ENCODE results near the gene GRAP.
"Not testable (repeated sequence)": the region's sequence is repeated elsewhere in the genome, so short reads cannot be mapped to it uniquely, and the experiment has no call there.

DNA sequence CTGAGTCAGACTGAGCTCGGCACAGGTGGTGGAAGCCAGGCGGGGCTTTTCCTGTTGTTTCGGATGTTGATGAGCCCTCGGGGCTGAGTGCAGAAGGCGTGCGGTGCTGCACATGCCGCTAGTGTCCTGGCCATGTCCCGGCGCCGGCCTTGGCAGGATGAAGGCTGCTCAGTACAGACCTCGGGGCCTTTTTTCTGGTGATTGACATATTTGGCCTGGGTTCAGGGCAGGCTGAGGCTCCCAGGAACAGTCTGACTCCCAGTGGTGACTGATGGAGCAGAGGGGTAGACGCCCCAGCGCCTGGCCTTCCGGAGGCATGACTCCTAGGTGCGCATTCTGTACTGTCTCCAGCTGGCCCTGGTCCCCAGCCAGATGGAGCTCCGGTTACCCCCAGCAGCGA is 8.8 kb downstream of the GRAP start:
- not testable (repeated sequence) for TF ChIP-seq POLR2A (IDR thresholded peaks at IDR 0.05; ENCODE audit: low read depth, low read length); JUN (IDR thresholded peaks at IDR 0.05; ENCODE audit: borderline replicate concordance, insufficient read depth, insufficient read length, low read depth); EZH2 (IDR thresholded peaks at IDR 0.05; ENCODE audit: borderline replicate concordance, low read depth, low read length, severe bottlenecking); POLR2AphosphoS5 (IDR thresholded peaks at IDR 0.05; ENCODE audit: insufficient read depth, low read depth, low read length); FOS (IDR thresholded peaks at IDR 0.05; ENCODE audit: borderline replicate concordance, insufficient read depth, low read length); MYC (IDR thresholded peaks at IDR 0.05; ENCODE audit: low read depth, low read length)
- TF ChIP-seq, protein P1, sequence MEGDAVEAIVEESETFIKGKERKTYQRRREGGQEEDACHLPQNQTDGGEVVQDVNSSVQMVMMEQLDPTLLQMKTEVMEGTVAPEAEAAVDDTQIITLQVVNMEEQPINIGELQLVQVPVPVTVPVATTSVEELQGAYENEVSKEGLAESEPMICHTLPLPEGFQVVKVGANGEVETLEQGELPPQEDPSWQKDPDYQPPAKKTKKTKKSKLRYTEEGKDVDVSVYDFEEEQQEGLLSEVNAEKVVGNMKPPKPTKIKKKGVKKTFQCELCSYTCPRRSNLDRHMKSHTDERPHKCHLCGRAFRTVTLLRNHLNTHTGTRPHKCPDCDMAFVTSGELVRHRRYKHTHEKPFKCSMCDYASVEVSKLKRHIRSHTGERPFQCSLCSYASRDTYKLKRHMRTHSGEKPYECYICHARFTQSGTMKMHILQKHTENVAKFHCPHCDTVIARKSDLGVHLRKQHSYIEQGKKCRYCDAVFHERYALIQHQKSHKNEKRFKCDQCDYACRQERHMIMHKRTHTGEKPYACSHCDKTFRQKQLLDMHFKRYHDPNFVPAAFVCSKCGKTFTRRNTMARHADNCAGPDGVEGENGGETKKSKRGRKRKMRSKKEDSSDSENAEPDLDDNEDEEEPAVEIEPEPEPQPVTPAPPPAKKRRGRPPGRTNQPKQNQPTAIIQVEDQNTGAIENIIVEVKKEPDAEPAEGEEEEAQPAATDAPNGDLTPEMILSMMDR (IDR thresholded peaks at IDR 0.05; ENCODE audit: extremely low read depth in 1 of 2, insufficient read depth in 1 of 2, low read depth in 1 of 2, low read length in 2 of 2) = not testable (repeated sequence)
- TF ChIP-seq, protein P2, sequence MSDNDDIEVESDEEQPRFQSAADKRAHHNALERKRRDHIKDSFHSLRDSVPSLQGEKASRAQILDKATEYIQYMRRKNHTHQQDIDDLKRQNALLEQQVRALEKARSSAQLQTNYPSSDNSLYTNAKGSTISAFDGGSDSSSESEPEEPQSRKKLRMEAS (IDR thresholded peaks at IDR 0.05; ENCODE audit: insufficient read depth, insufficient read length) = not testable (repeated sequence)
